Activated CD4-positive, CD25-positive, alpha-beta regulatory T cell treated with anti-CD3 and anti-CD28 coated beads, Interleukin-2, amount 50 U/mL, for 24 hours (primary cell): ENCODE measurements around the gene NKD2.
A peak's percentile ranks its signal among the peaks of the same experiment; 100 is the strongest.

Source experiments
- ATAC-seq, 2 donors: fragments of 150-1000 bp; cut with Tn5 transposase; one replicate each; pipeline ENCODE4 v1.10.0; 2021; ENCODE audit warnings: mild to moderate bottlenecking in 1 of 2, moderate library complexity in 1 of 2

The NKD2 gene

DNA sequence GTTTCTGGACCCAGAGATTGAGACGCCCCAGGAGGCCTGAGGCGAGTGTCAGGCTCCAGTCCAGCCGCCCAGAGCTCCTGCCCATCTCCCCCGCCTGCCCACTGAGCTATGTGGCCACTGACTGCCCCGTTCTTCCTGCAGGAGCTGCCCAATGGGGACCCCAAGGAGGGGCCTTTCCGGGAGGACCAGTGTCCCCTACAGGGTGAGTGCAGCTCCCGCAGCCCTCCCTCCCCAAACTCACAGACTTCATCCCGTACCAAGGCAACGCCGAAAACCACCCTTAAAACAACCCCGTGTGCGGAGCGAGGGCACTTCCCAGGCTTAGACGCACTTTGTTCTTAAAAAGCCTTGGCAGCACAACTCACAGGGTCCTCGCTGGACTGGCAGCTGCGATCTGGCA, 23.4 kb downstream of the NKD2 start:
- ATAC-seq = no peak

DNA sequence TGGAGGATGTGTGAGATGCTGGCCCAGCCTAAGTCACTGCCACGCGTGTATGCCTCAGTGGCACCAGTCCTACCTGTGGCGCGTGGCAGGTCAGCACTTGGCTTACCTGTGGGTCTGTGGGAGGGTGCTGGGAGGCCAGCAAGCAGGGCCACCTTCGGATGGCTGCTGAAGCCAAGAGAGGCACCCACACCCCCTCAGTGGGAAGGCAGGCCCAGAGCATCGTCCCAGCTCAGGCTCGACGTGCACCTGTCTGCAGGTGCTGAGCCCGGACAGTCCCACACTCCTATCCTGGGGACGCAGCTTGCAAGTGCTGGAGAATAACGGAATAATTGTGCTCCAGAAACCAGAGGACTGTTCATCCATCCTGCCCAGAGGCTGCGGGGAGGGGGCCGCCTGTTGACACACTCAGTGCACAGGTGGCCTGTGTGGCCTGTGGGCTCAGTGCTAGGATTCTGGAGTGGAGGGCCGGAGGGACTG, 24.0 kb downstream of the NKD2 start:
- ATAC-seq = no peak

DNA sequence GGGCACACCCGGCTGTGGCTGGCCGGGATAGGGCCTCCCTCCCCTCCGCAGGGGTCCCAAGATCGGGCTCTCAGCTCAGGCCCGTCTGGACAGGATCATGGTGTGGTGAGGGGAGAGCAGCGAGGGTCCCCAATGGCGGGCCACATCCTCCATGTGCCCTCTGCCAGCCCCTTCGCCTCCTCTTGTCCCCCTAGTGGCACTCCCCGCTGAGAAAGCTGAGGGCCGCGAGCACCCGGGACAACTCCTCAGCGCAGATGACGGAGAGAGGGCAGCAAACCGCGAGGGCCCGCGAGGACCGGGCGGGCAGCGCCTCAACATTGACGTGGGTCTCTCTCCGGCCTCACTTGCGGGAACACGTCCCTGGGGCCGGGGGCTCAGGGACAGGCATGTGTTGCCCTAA, 24.6 kb downstream of the NKD2 start:
- no peak for ATAC-seq

DNA sequence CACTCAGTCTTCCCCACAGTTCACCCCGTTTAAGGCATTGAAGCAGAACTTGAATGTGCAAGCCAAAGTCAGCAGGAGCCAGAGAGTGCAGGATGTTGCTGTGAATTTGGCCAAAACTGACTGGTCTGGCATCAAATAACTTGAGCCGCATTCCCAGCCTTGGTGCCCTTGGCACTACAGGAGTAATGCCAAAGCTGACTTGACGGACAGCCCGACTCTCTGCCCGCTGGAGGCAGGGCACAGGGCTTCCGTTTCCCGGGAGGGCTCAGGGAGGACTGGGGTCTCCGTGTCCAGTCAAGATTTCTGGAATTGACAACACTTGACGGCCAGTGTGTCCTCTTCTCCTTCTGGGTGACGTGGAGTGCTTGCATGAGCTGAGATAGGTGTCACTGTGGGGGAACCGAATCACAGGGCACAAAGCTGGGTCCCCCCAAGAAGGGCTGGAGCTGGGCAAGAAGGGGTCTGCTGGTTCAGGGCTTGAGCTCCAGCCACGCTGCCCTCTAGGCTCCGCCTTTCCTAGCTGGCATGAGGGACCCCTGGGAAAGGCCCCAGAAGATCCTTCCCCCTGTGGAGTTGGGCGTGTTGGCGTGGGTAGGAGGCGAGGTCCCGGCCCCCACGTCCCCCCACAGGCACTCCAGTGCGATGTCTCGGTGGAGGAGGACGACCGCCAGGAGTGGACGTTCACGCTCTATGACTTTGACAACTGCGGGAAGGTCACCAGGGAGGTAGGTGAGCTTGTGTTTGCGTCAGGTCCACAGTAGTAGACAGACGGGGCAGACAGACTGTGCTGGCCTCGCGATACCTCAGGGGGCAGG, 25.2 kb downstream of the NKD2 start:
- no peak for ATAC-seq

DNA sequence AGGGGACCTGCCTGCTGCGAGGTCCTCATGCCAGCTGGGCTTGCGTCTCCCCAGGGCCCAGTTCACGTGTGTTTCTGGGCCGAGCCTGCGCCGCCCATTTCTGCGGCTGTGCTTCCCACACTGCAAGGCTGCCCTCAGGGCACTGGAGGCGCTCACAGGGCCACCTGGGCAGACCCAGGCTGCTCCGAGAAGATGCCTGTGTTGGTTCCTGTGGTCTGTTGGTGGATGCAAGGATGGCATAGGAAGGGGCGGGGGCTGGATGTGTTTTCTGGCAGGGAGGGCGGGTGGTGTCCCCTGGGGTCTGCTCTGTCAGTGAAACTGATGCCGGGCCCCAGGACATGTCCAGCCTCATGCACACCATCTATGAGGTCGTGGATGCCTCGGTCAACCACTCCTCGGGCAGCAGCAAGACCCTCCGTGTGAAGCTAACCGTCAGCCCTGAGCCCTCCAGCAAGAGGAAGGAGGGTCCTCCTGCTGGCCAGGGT, 25.9 kb downstream of the NKD2 start:
- no peak for ATAC-seq

DNA sequence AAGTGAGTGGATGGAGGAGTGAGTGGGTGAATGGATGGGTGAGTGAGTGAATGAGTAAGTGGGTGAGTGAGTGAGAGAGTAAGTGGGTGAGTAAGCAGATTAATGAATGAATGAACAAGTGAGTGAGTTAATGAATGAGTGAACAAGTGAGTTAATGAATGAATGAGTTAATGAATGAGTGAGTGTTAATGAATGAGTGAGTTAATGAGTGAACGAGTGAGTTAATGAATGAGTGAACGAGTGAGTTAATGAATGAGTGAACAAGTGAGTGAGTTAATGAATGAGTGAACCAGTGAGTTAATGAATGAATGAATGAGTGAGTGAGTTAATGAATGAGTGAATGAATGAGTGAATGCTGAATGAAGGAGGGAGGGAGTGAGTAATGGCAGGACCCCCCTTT, 26.4 kb downstream of the NKD2 start:
- no peak for ATAC-seq

DNA sequence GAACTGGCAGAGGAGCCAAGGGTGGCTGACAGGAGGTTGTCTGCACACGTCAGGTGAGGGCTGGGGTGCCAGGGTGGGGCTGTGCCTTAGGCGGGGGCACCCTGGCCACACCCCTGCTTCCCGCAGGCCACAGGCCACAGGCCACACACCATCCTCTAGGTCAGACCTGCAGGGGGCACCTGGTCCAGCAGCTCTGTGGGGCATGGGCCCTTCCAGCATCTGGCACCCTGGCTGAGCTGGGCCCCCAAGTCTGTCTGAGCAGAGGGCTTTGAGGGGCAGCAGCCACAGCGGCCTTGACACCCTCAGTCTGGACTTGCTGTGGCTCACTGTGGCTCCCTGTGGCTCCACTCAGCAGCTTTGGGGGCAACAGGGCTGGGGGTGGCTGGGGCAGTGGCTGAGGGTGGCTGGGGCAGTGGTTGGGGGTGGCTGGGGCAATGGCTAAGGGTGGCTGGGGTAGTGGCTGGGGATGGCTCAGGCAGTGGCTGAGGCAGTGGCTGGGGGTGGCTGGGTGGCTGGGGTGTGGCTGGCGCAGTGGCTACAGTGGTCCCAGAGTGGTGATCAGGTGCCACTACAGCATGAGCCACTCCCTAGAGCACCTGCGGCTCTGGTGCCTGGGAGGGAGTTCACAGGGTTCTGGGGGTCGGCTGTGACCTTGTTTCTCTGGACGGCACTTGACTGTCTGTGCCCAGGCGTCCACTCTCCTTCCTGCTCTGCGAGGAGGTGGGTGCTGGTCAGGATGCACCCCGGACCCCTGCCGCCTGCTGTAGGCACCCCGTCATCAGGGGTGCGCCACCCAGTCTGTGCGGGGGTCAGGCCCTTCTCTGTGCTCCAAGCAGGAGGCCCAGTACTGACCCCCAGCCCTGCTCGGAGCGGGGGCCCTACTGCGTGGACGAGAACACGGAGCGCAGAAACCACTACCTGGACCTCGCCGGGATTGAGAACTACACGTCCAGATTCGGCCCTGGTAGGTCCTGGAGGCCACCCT, 27.1 kb downstream of the NKD2 start:
- no peak for ATAC-seq

DNA sequence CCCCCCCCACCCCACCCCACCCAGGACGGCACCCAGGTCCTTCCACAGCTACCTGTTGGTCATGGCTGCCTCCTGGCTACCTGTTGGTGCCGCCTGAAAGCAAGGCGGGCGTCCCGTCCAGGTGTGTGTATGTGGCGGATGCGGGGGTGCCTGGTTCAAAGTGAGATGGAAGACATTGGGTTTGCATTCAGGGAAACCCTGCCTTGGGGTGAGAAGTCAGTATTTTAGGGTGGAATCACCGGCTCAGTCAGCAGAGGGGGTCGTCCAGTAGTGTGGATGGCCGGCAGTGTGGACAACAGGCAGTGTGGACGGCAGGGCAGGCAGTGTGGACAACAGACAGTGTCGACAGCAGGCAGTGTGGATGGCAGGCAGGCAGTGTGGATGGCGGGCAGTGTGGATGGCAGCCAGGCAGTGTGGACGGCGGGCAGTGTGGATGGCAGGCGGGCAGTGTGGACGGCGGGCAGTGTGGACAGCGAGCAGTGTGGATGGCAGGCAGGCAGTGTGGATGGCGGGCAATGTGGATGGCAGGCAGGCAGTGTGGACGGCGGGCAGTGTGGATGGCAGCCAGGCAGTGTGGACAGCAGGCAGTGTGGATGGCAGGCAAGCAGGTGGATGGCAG, 28.0 kb downstream of the NKD2 start:
- no peak for ATAC-seq

DNA sequence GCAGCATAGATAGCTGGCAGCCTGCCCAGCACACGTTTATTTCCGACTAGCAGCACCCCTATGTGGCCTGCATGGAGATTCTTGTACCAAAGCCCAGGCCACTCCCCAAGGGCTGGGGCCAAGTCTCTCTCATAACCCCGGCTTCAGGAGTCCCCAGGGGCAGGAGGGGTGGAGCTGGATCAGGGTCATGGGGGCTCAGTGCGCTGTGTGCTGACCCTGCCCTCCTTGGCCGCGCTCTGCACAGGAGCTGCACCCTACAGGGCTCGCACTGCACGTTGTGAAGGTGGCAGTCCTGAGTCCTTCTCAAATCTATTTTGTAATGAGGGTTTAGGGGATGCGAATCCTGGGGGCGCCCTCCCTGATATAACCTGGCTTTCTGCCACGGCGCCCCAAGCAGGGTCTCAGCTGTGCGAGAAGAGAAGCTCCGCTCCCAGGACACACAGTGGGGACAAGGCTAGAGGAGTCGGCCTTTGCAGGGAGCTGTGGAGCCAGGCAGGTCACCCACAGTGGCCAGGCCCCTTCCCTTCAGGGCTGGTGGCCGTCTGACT, 28.6 kb downstream of the NKD2 start:
- ATAC-seq = no peak

DNA sequence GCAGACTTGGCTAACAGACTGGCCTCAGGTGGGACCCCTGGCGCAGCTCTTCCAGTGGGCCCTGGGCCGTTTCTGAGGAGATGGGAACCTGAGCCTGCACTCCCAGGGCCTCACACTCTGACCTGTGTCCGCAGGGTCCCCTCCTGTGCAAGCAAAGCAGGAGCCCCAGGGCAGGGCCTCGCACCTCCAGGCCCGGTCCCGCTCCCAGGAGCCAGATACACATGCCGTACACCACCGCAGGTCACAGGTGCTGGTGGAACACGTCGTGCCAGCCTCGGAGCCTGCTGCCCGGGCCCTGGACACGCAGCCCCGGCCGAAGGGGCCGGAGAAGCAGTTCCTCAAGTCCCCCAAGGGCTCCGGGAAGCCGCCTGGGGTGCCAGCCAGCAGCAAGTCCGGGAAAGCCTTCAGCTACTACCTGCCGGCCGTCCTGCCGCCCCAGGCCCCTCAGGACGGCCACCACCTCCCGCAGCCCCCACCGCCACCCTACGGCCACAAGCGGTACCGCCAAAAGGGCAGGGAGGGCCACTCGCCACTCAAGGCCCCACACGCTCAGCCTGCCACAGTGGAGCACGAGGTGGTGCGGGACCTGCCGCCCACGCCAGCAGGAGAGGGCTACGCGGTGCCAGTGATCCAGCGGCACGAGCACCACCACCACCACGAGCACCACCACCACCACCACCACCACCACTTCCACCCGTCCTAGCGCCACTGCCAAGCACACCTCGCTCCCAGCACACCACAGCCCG, 29.2 kb downstream of the NKD2 start:
- ATAC-seq = no peak

DNA sequence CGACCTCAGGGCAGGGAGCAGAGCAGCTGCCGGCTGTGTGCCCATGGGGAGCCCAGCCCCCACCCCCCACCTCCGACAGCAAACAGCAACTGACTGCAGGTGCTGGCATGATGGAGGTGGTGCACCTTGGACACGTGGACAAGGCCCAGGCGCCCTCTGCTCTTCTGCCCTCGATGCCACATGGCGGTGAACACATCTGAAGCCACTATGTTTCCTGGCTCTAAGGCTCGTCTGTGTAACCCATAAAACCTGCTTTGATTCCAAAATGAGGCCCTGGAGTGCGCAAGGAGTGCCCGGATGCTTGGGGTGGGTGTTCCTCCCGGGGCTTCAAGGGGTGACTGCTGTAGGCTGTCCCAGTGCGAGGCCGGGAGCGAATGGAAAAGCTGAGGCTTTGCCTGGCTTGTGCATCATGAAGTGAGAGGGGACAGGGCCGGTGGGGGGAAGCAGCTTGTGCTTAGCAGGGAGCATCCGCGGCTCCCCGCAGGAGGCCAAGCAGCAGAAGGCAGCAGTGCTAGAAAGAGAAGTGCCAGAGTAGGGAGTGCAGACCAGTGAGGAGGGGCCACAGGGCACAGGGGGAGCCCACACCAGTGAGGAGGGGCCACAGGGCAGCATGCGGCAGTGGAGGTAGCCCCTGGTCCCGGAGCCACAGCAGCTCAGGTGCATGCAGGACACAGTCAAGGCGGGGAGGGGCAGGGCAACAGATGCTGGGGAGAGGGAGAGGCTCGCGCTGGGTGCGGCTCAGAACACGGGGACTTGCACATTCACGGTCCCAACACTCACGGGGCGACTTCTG, 30.0 kb downstream of the NKD2 start:
- ATAC-seq = no peak

DNA sequence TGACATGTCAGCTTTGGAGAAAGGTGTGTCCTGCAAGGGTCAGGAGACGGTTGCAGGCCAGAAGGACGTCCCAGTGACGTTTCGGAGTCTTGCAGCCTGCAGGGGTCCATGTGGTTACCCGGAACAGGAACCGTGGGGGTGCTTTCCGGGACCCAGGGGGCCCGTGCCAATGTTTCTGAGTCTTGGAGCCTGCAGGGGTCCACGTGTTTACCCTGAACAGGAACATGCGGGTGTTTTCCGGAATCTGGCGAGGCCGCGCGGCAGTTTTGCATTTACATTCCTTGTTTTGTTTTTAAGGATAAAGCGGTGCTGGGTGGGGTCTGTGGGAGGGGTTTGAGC, 30.6 kb downstream of the NKD2 start:
- no peak for ATAC-seq

DNA sequence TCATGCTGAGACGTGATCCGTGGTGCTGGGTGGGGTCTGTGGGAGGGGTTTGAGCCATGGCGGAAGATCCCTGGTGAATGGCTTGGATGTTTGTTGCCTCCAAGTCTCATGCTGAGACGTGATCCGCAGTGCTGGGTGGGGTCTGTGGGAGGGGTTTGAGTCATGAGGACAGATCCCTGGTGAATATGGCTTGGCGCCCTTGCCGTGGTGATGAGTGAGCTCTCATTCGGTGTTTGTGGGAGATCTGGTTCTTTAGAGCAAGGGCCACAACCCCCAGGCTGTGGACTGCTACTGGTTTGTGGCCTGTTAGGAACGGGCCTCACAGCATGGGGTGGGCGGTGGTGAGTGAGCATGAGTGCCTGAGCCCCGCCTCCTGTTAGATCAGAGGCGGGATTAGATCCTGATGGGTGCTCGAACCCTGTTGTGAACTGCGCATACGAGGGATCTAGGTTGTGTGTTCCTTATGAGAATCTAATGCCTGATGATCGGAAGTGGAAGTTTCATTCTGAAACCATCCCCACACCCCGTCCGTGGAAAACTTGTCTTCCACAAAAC, 31.2 kb downstream of the NKD2 start:
- ATAC-seq = no peak

DNA sequence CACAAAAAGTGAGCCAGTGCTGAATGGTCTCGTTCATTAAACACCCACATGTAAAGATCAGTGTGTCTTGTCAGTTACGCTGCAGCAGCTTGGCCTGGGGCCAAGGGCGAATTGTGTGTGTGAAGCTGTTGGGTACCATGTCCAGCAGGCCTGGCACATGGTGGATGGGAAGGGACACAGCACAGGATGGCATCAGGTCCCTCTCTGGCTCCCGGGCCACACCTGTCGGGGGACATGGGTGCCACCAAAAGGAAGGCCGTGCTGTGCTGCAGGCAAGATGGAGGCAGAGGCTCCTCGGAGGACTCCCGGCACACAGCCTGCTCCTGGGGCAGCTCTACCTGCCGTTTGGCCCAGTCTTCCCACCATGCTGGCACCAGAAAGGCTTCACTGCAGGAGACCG, 32.0 kb downstream of the NKD2 start:
- no peak for ATAC-seq

DNA sequence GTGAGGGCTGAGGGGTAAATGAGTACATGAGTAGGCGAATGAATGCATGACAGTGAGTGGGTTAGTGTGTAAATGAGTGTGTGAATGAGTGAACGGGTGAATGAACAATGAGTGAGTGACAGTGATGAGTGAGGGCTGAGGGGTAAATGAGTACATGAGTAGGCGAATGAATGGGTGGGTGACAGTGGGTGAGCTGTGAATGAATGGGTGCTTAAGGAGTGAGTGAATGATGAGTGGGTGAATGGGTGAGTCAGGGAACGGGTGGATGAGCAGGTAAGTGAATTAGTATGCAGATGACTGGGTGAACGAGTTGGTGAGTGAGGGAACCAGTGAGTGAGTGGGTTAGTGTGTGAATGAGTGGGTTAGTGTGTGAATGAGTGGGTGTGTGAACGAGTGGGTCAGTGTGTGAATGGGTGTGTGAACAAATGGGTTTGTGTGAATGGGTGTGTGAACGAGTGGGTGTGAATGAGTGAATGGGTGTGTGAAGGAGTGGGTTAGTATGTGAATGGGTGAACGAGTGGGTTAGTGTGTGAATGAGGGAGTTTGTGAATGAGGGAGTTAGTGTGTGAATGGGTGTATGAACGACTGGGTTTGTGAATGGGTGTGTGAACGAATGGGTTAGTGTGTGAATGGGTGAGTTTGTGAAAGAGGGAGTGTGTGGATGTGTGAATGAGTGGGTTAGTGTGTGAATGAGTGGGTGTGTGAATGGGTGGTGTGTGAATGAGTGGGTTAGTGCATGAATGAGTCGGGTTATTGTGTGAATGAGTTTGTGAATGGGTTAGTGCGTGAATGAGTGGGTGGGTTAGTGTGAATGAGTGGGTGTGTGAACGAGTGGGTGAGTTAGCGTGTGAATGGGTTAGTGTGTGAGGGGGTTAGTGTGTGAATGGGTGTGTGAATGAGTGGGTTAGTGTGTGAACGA, 32.9 kb downstream of the NKD2 start:
- ATAC-seq = peak; percentile 13 to 17

DNA sequence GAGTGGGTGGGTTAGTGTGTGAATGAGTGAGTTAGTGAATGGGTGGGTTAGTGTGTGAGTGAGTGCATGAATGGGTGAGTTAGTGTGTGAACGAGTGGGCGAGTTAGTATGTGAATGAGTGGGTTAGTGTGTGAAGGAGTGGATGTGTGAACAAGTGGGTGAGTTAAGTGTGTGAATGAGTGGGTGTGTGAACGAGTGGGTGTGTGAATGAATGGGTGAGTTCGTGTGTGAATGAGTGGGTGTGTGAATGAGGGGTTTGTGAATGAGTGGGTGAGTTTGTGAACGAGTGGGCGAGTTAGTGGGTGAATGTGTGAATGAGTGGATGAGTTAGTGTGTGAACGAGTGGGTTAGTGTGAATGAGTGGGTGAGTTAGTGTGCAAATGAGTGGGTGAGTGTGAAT, 34.0 kb downstream of the NKD2 start:
- ATAC-seq = no peak

DNA sequence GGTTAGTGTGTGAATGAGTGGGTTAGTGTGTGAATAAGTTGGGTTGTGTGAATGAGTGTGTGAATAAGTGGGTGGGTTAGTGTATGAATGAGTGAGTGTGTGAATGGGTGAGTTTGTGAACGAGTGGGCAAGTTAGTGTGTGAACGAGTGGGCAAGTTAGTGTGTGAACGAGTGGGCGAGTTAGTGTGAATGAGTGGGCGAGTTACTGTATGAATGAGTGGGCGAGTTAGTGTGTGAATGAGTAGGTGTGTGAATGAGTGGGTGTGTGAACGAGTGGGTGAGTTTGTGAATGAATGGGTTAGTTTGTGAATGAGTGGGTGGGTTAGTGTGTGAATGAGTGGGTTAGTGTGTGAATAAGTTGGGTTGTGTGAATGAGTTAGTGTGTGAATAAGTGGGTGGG, 34.7 kb downstream of the NKD2 start:
- ATAC-seq = no peak

DNA sequence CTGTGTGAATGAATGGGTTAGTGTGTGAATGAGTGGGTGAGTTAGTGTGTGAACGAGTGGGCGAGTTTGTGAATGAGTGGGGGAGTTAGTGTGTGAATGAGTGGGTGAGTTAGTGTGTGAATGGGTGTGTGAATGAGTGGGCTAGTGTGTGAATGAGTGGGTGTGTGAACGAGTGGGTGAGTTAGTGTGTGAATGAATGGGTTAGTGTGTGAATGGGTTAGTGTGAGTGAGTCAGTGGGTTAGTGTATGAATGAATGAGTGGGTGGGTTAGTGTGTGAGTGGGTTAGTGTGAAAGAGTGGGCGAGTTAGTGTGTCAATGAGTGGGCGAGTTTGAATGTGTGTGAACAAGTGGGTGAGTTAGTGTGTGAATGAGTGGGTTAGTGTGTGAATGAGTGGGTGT, 35.5 kb downstream of the NKD2 start:
- ATAC-seq = no peak

DNA sequence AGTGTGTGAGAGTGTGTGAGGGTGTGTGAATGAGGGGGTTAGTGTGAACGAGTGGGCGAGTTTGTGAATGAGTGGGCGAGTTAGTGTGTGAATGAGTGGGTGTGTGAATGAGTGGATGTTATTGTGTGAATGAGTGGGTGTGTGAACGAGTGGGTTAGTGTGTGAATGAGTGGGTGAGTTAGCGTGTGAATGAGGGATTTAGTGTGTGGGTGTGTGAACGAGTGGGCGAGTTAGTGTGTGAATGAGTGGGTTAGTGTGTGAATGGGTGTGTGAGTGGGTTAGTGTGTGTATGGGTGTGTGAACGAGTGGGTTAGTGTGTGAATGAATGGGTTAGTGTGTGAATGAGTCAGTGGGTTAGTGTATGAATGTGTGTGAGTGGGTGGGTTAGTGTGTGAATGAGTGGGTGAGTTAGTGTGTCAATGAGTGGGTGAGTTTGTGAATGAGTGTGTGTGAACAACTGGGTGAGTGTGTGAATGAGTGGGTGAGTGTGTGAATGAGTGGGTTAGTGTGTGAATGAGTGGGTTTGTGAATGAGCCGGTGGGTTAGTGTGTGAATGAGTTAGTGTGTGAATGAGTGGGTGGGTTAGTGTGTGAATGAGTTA, 37.5 kb downstream of the NKD2 start:
- no peak for ATAC-seq
